ENCODE measurements around the gene RPL36AL.

Gene RPL36AL

GRCh38 chr14:49581209-49582112, 39.0 kb downstream of the RPL36AL start:
- no peak for DNase-seq (ENCODE audit: low read depth in 2 of 2)

DNA sequence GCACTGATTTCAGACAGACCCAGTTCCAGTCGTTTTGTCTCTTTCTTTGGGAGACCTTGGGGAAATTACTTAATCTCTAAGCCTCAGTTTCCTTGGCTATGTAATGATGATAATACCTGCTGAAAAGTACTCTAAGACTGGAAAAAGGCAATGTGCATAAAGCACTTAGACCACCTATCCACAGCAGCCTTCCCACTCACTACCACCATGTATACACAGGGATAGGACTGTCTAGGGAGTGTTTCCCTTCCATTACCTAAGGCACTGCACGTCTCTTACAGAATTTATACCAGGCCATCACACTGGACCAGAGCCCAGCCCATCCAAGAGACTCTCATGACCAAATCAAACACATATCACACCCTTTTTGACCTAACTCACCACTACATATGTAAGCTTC, 40.6 kb downstream of the RPL36AL start:
- no peak for DNase-seq (ENCODE audit: low read depth in 2 of 2)

- DNase-seq (ENCODE audit: low read depth in 2 of 2) = no peak
These were observed 42.3 kb downstream of the RPL36AL start for GRCh38 chr14:49578141-49578540.

- DNase-seq (ENCODE audit: low read depth in 2 of 2) = no peak
These were observed 46.4 kb downstream of the RPL36AL start for GRCh38 chr14:49574038-49574437.

DNA sequence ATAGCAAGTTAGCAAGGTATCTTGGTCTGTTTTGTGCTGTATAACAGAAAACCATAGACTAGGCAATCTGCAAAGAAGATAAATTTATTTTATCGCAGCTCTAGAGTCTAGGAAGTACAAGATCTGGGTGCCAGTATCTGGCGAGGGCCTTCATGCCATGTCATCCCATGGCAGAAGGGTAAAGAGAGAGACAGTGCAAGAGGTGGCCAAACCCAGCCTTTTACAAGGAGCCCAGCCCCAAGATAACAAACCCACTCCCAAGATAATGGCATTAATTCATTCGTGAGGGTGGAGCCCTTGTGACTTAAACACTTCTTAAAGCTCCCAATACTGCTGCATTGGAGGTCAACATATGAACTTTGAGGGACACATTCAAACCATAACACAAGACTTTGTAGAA, 51.1 kb downstream of the RPL36AL start:
- no peak for DNase-seq (ENCODE audit: low read depth in 2 of 2)
